Stimulated activated CD8-positive, alpha-beta memory T cell treated with anti-CD3 and anti-CD28 coated beads, Interleukin-7, amount 100 ng/mL, for 4 hours (primary cell): ENCODE measurements around the gene DNAI4.
A peak's percentile ranks its signal among the peaks of the same experiment; 100 is the strongest.

ENCODE experiments used
- DNase-seq, 2 donors: peaks; one replicate each; pipeline ENCODE4 v3.0.0-alpha.2; 2020; ENCODE audit warnings: low read depth in 2 of 2

The DNAI4 gene

GRCh38 chr1:66764994-66765578, 159.6 kb downstream of the DNAI4 start:
- peak in 1 of 2 donors; percentile 33 for DNase-seq
